GM10248 (cell line): Measurements from ENCODE around the gene FAM83B.

Source experiments
- CTCF ChIA-PET: fragments of 300-600 bp; sonication (Branson Sonifier 250); formaldehyde crosslinking; extraction: SDS; loops from one replicate; lab custom pipeline; 2021; ENCODE audit warnings: antibody characterized with exemption; lab: Yijun Ruan, JAX
- POLR2A ChIA-PET: fragments of 350-650 bp; sonication (Branson Sonifier 250); formaldehyde crosslinking; extraction: SDS; loops from one replicate; lab custom pipeline; 2020; ENCODE audit warnings: antibody characterized with exemption; lab: Yijun Ruan, JAX
- DNase-seq: peaks from one replicate; pipeline ENCODE4 v3.0.0; 2012; ENCODE audit errors: extremely low spot score
- CTCF ChIP-seq: IDR thresholded peaks from 2 replicates; pipeline ENCODE4 v1.5.1; 2012; ENCODE audit warnings: mild to moderate bottlenecking, low read depth; ENCODE audit errors: extremely low read depth, missing control alignments, control extremely low read depth

The FAM83B gene

DNA sequence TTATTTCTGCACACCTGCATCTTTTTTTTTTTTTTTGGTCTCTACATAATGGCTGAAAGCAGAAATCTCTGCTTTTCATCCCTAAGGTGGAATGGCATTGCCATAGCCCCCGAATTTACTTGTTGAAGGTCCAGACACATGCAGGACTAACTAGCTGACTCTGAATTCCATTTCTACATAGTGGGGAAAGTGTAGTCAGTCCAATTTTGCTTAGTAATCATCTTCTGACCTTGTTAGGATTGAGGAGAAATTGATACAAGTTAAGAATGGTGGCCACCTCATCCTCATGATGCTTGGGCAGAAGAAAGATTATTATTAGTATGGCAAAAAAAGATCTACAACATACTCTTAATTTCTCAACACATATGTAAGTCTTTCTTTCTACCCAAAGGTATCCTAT, 16.4 kb upstream of the FAM83B start:
- POLR2A ChIA-PET = no interaction called here
- no peak for DNase-seq
- CTCF ChIA-PET = no interaction called here
- no peak for TF ChIP-seq CTCF

- no peak for TF ChIP-seq CTCF
- CTCF ChIA-PET = interaction anchor here (1.8 to 2.3 kb wide), 3 partner anchors 9 to 30 kb away, joined by 4 to 6 read pairs (median 6); no protein-coding TSS in a partner anchor
- POLR2A ChIA-PET = no interaction called here
- DNase-seq = no peak
These were observed 11.4 kb upstream of the FAM83B start for GRCh38 chr6:54835176-54835575.

DNA sequence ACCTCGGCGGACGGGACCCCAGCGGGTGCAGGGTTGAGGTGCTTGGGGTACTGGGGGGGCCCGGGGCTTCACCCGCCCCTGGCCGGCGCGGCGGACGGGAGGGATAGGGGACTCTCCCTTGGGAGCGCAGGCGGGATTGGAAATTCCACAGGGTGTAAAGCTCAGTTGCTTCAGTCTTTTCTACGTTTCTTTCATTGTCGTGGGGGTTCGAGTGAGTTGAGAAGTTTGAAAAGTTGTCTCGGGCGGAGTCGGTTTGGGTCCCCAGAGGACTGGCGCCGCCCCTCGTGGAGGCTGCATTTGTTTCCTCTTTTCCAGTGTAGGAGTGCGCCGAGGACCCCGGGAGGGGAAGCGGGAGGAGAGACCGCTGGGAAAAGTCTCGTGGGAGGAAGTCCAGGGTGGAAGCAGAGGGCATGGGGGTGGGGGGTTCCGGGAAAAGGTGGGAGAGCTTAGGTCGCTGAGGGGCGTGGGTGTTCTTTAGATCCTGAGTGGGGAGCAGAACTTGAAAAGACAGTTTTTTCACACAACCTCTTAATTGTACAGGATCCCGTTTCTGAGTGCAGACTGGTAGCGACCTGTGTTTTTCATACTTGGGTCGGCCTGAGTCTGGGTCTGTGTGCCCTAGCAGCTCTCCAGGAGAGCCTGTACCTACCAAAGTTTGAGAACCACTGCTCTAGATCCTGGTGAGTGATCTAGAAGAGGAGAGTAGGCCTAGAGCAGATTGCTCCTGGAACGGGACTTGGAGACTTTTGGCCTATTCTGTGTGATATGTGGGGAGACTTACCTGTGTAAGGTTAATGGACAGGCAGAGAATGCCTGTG, 495 bp downstream of the FAM83B start:
- POLR2A ChIA-PET = no interaction called here
- CTCF ChIA-PET = no interaction called here
- no peak for TF ChIP-seq CTCF
- no peak for DNase-seq

DNA sequence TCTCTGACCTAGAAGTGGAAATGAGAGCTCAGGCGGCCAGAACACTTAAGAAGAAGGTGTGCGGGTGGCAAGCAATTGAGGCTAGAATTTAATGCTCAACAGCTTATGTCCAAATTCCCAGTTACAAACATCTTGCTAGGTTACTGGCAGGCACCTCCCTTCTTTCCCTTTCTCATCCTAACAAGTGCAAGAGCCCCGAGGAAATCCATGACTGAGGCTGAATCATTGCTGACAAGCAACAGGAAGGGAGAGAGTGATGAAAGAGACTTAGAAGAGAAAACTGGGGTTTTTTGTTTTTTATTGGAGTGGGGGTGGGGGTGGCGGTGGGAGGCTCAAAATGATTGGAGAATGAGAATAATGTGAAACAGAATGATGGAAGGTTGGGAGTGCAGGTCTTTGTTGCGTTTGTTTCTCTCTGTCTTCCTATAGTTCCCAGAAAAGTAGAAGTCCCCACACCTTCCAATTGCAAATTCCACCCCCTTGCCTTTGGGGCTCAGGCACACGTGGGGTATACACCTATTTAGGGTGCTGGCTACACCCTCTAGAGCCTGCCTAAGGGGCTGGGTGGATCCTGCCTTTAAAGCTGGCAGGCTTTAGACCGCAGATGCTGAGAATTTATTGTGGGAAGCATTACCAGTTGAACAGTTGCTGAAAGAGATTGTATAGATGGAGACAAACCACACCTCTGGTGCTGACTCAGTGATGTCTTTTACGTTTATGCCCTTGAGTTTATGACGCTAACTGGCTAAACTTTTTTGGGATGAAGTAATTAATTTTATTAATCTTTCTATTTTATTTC, 1.4 kb downstream of the FAM83B start:
- ChIA-PET CTCF (no interaction called here), POLR2A (no interaction called here)
- TF ChIP-seq CTCF = no peak
- no peak for DNase-seq

DNA sequence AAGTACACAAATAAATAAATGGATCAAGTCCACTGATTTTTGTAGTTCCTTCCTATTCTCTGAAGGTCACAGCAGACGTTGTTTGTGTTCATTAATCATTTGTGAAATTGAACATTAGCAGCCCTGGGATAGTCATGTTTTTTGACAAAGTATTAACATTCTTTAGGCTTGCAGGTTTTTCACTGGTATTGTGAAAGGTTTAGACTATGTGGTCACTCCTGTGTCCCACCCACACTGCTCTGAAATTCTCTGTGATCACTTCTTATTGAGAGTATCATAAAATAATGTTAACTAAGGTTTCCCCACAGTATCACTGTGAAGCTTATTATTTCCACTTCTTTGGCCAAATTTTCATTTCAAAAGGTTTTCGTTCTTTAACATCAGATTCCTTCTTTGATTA, 3.5 kb downstream of the FAM83B start:
- DNase-seq = no peak
- TF ChIP-seq CTCF = no peak
- ChIA-PET CTCF (no interaction called here), POLR2A (no interaction called here)

DNA sequence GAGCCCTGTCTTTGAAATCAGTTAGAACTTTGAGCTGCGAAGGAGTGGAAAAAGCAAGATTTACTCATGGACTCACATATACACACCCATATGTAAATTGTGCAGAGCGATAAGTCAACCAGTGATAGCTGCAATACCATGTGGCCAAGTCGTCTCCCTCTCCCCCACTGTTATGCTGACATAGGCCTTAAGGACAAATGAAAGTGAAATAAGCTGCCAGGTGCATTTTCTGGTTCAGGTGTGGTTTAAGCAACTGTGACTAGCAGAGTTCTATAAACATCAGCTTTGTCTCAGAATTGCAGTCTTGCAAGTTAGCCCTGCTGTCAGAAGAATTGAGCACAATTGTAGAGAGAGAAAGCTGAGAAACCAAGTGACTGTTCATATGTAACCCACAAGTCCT, 9.6 kb downstream of the FAM83B start:
- no peak for DNase-seq
- ChIA-PET POLR2A (no interaction called here), CTCF (interaction anchor here (1.3 to 1.6 kb wide), 2 partner anchors 8 to 20 kb away, joined by 3 read pairs; no protein-coding TSS in a partner anchor)
- no peak for TF ChIP-seq CTCF
